Endometrial microvascular endothelial cells (primary cell): Measurements from ENCODE around the gene LGALSL. TPM values are rescaled to one million over a fixed set of nuclear protein-coding genes. Genes with fewer than 3 reads are reported as not detected.

Experiments used
- in situ Hi-C: cut with HindIII; loops from 2 replicates; pipeline ENCODE4 v1.10.0; 2017; ENCODE audit warnings: low sequenced_read_pairs, low pct_unique_long_range_greater_than_20kb; ENCODE audit errors: inconsistent ontology term
- total RNA-seq: library from RNA; depleted of rRNA; stranded (reverse); fragments of >200 nt; gene quantifications from one replicate; pipeline ENCODE4 v1.2.3, GENCODE V29; 2015; ENCODE audit errors: inconsistent ontology term

Gene LGALSL
- total RNA-seq, 1 donor from 2014 or later, result 4.6 TPM

- in situ Hi-C loops, result no loop called here
Measured at GRCh38 chr2:64466478-64467085, 12.6 kb downstream of the LGALSL start.

GRCh38 chr2:64467096-64467843, 13.3 kb downstream of the LGALSL start:
- in situ Hi-C loops, result no loop called here

GRCh38 chr2:64469261-64469660, 15.3 kb downstream of the LGALSL start:
- in situ Hi-C loops, result no loop called here

GRCh38 chr2:64470071-64470470, 16.1 kb downstream of the LGALSL start:
- in situ Hi-C loops, result no loop called here

GRCh38 chr2:64470766-64471295, 16.9 kb downstream of the LGALSL start:
- in situ Hi-C loops, result no loop called here

GRCh38 chr2:64471600-64471999, 17.6 kb downstream of the LGALSL start:
- in situ Hi-C loops, result no loop called here

GRCh38 chr2:64472881-64473280, 18.9 kb downstream of the LGALSL start:
- in situ Hi-C loops, result no loop called here

- in situ Hi-C loops, result no loop called here
Measured at GRCh38 chr2:64474121-64474571, 20.2 kb downstream of the LGALSL start.

- in situ Hi-C loops, result no loop called here
Measured at GRCh38 chr2:64474636-64475035, 20.7 kb downstream of the LGALSL start.

- in situ Hi-C loops, result no loop called here
Measured at GRCh38 chr2:64477037-64477436, 23.1 kb downstream of the LGALSL start.

GRCh38 chr2:64477979-64478378, 24.0 kb downstream of the LGALSL start:
- in situ Hi-C loops, result no loop called here

GRCh38 chr2:64478502-64479230, 24.7 kb downstream of the LGALSL start:
- in situ Hi-C loops, result no loop called here

GRCh38 chr2:64479259-64480117, 25.5 kb downstream of the LGALSL start:
- in situ Hi-C loops, result no loop called here

GRCh38 chr2:64481665-64482064, 27.7 kb downstream of the LGALSL start:
- in situ Hi-C loops, result no loop called here

- in situ Hi-C loops, result no loop called here
Measured at GRCh38 chr2:64482243-64482642, 28.3 kb downstream of the LGALSL start.

- in situ Hi-C loops, result no loop called here
Measured at GRCh38 chr2:64482765-64483504, 29.0 kb downstream of the LGALSL start.

- in situ Hi-C loops, result no loop called here
Measured at GRCh38 chr2:64485331-64485730, 31.4 kb downstream of the LGALSL start.

- in situ Hi-C loops, result no loop called here
Measured at GRCh38 chr2:64485961-64486360, 32.0 kb downstream of the LGALSL start.
